GM19328 (cell line): ENCODE data around the gene SLC18A2.

ENCODE experiments used
- ATAC-seq: cut with Tn5 transposase; IDR thresholded peaks from one replicate; pipeline ENCODE4 v1.9.1; 2021; ENCODE audit warnings: mild to moderate bottlenecking, moderate library complexity; ENCODE audit not compliant: unreplicated experiment

Gene SLC18A2

GRCh38 chr10:117306674-117307073 lies 65.8 kb downstream of the SLC18A2 start:
- no peak for ATAC-seq

GRCh38 chr10:117311261-117311660 lies 70.3 kb downstream of the SLC18A2 start:
- ATAC-seq = no peak

- ATAC-seq = no peak
Measured at GRCh38 chr10:117312430-117312829, 71.5 kb downstream of the SLC18A2 start.

- ATAC-seq = no peak
Measured at GRCh38 chr10:117313641-117314040, 72.7 kb downstream of the SLC18A2 start.

- ATAC-seq = no peak
Measured at GRCh38 chr10:117316701-117317100, 75.8 kb downstream of the SLC18A2 start.

GRCh38 chr10:117318909-117319308 lies 78.0 kb downstream of the SLC18A2 start:
- ATAC-seq = no peak

- no peak for ATAC-seq
Measured at GRCh38 chr10:117320050-117320665, 79.2 kb downstream of the SLC18A2 start.

- no peak for ATAC-seq
Measured at GRCh38 chr10:117322260-117322659, 81.3 kb downstream of the SLC18A2 start.

- no peak for ATAC-seq
Measured at GRCh38 chr10:117324367-117324766, 83.5 kb downstream of the SLC18A2 start.

GRCh38 chr10:117327262-117327661 lies 86.3 kb downstream of the SLC18A2 start:
- ATAC-seq = no peak
